Stimulated activated CD4-positive, alpha-beta T cell treated with anti-CD3 and anti-CD28 coated beads, Interleukin-12 subunit alpha, Interleukin-12 subunit beta, amount 100 ng/mL, for 4 hours (primary cell): ENCODE measurements around the gene CNTN2.

ENCODE experiments used
- DNase-seq: peaks from one replicate; pipeline ENCODE4 v3.0.0-alpha.2; 2020

The CNTN2 gene

DNA sequence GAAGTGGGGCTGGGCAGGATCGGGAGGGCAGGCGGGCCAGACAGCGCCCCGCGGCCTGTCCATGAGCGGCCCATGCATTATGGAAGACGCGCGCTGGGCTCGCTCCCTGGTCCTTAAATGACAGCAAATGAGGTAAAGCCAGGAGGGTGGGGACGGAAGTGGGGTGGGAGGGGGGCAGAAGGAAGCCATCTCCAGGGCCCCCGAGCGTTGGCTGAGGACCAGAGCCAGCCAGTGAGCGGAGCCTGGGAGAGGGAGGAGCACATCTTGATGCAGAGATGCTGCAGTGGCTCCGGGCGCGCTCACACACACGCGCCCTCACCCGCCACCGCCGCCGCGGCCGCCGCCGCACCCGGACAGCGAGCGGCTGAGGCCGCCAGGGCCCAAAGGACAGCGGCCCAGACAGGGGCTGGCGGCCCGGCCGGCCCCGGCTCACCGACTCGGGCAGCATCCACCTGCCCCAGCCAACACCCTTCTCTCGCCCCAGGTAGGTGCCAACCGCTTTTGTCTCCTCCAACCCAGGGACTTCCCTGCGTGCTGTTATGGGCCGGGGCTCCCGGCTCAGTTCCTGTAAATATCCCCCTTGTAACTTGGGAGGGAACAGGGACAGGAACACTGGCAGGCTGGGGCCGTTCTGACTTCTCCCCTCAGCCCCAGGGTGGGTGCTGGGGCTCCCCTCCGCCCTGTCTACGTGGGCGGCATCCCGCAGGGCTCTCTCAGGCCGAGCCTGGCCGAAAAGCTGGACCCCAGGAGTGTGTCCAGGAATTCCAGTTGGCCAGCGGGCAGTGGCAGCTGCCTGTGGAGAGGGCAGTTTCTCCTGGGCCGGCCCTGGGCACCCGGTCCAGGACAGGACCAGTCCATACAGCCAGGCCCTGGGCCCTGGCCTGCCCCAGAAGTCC is at the start of gene CNTN2:
Gene CNTN2, plus strand, starts transcription at position 302 of the 896 bp plus-strand sequence. CDS start 9,974 bp downstream, outside the sequence.
- DNase-seq = no peak

GRCh38 chr1:204994086-204994862 is 48.7 kb upstream of the CNTN2 start:
- DNase-seq = no peak

DNA sequence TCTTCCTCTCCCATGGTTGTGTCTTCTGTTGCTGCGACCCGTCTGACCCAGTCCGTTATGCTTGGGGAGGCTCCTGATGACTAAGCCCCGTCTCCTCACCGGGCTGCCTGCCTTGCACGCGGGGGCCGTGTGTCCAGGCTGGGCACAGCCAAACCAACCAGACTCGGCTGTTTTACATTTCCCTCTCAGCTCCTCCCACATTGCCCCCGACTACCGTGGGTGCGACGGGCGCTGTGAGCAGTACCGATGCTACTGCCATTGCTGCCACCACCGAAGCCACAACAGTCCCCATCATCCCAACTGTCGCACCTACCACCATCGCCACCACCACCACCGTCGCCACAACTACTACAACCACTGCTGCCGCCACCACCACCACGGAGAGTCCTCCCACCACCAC is 46.0 kb upstream of the CNTN2 start:
- DNase-seq = no peak

DNA sequence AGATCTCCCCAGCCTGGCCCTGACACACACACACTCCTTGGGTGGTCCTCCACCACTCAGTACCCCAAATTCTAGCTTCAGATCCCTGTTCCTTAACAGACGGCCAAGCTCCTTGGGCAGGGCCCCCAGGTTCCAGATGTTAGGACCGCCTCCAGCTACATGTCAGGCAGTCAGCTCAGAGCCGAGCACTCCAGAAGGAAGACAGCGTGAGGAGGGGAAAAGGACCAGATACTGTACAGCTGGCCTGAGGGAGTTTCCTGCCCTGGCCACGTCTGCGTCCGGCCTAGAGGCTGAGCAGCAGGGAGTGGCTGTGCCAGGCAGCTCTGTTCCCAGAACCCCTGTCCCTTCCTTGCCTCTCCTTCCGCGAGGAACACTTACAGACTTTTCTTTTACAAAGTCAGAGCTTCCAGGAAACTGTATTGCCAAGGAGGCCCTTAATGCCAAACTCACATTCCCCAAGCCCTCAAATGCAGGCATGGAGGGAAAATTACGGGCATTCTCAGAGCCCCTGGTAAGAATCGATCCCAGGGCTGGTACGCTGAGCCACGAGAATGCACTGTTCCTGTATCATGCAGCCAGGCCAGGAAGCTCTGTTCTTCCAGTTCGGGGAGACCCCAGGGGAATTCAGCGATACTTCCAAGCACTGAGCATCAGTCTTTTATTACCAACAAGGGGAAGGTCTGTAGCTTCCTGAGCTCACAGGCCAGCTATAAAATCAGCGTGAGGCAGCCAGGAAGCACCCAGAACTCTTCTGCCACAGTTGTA is 45.2 kb upstream of the CNTN2 start:
- DNase-seq = no peak

GRCh38 chr1:205001162-205001561 is 41.9 kb upstream of the CNTN2 start:
- DNase-seq = no peak

DNA sequence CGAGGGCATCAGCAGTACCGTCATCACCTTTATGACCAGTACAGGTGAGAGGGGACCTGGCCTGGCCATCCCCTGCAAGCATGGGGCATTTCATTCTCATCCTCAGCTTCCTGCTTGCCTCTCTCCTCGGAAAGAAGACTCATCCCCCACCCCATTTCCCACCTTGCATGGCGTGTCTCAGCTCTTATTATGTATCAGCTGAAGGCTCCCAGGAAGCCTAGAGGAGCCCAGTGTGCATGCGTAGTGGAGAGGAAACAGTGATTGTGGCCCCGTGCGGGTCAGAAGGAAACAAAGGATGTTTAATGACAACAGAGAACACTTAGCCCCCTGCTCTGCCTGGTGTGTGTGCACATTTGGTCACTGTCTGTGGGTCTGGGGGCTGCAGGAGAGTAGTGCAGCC is 40.3 kb upstream of the CNTN2 start:
- no peak for DNase-seq

GRCh38 chr1:205003358-205004131 is 39.5 kb upstream of the CNTN2 start:
- no peak for DNase-seq

DNA sequence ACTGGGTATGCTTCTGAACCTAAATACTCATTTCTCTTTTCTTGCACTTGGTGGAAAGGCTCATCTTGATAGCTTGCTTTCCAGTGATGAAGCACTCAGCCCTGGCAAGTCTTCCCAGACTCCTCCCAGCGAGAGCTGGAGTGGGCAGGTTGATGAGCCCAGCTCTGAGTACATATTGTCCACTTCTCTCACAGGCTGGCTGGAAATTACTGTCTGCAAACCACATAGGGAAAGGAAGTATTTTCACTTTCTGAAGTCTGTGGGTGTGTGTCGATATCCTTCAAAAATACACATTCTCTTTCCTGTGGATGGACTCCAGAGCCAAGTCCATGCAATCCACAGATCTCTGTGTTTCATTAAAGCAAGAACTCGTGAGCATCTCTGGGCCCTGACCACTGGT is 38.7 kb upstream of the CNTN2 start:
- DNase-seq = no peak

DNA sequence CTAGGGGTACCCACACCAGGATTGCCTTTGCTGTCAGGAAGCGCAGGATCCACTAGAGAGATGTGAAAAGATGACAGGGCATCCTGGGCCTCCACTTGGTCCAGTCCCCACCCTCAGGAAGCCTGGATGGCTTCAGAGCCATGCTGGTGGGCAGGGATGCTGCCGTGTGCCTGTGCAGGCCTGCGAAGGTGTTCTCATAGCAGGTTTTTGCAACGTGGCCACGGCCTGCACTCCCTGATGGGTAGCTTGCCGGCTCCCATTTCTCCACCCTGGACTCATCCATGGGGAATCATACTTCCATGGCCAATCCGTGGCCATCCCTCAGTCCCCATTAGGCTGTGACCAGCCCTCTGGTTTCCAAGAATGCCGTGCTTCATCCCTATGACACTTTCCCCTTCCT is 34.1 kb upstream of the CNTN2 start:
- DNase-seq = no peak

- no peak for DNase-seq
Measured at GRCh38 chr1:205009670-205010069, 33.3 kb upstream of the CNTN2 start.

GRCh38 chr1:205012391-205013140 is 30.4 kb upstream of the CNTN2 start:
- no peak for DNase-seq

DNA sequence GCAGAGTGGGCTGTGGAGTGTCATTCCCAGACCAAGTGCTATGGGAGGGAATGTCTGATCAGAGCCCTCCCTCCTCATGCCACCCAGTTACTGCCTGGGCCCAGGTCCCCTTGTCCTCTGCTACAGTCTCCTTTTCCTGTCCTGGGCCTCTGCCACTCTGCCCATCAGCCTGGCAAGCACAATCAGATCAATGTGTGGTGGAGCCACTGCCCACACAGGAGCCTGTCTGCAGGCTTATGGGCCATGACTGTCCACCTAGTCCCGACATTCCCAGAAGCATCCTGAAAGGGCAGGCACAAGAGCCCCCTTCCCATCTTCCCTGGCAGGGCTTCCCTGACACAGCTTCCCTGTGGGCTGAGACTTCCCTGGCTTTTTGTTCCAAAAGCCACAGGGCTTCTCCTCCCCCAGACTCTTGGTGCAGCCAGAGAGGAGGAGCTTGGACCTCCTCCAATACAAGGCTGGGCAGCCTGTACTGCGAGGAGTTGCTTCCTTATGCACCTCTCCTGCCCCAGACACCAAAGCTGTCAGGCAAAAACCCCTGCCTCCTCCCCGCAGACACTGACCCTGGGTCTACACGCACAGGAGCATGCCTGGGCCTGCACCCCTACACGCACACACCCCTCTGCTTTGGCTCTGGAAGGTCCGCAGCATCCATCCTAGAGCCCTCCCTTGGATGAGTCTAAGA is 29.2 kb upstream of the CNTN2 start:
- no peak for DNase-seq

DNA sequence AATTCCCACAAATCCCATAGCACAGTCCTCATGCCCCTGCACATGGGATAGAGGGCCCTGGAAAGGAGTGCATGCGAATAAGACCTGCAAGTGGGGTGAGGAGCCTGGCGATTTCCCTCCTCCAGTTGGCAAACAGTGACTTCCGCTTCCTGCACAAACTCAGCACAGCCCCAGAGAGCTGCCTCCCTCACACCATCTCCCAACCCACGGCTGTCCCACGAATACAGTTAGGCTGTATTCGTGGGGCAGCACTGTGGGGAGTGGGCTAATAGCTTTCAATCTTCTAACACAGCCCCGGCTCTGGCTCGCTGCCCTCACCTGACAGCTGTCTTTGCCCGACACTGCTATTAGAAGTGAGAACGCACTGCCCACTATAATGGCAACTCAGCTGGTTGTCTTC is 28.2 kb upstream of the CNTN2 start:
- DNase-seq = no peak

DNA sequence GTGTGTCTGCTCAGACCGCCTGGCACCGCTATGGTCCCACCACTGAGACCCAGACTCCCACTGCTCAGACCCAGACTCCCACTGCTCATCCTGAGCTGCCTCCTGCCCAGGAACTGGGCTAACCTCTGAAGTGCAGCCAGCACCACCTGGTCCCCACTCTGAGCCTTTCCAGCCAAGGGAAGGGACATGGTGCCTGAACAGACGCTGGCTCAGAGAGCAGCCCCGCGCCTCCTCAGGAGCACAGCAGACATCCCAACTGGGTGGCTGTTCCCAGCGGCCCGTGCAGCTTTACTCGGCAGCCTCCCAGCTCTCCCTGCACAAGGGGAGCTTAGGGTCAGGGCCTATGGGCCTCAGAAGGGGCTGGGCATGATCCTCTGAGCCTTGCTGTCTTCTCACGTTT is 27.8 kb upstream of the CNTN2 start:
- no peak for DNase-seq

GRCh38 chr1:205016075-205016474 is 26.9 kb upstream of the CNTN2 start:
- DNase-seq = no peak

DNA sequence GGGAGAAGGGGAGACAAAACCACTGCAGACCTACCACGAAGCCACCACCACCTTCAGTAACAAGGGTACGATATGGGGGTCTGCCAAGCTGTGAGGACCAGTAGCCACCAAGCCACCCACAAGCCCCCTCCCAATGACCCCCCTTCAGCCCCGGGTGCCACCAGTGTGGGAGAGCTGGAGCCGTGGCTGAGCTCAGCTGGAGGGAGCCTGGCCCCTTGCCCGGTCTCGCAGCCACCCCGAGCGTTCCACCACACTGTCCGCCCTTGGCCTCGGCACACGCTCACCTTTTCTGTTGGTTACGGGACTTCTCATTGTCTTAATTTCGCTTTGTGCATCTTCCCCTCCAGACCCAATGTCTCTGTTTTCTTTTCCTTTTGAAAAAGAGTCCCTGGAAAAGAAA is 26.4 kb upstream of the CNTN2 start:
- no peak for DNase-seq

GRCh38 chr1:205017001-205017400 is 26.0 kb upstream of the CNTN2 start:
- DNase-seq = no peak

DNA sequence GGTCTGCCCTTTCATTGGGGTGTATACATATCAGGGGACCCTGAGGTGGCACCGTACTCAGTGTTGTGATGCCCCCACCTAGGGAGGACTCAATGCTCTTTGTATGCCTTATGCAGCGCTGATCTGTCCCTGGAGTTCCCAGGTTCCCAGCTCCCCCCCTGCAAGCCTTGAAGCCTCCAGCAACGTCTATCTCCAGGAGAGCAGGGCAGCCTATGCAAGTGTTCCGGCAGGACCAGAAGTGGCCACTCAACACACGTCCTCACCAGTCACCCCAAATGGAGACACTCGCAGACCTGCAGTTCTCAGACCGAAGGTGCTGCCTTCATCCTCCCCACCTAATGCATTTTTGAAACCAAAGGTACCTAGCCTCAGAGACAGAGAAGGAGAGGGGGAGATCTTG is 25.2 kb upstream of the CNTN2 start:
- no peak for DNase-seq

GRCh38 chr1:205018381-205018780 is 24.6 kb upstream of the CNTN2 start:
- no peak for DNase-seq

GRCh38 chr1:205020466-205020865 is 22.5 kb upstream of the CNTN2 start:
- DNase-seq = no peak

DNA sequence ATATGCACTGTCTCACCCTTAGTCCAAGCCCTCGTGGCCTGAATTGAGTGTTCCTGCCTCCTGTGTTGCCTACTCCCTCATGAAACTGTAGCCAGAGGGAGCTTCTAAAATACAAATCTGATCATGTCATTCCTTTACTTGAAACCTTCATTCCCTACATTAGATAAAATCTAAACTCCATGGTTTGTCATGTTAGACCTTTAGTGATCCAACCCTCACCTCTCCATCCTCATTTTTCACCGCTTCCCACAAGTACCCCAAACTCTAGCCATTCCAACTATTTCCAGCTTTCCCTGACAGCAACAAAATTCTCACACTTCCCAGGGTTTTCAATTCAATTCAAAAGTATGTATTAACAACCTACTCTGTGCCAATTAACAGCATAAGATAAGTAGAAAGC is 18.3 kb upstream of the CNTN2 start:
- no peak for DNase-seq
